Measurements from ENCODE around the gene MACROD2.

Gene MACROD2

DNA sequence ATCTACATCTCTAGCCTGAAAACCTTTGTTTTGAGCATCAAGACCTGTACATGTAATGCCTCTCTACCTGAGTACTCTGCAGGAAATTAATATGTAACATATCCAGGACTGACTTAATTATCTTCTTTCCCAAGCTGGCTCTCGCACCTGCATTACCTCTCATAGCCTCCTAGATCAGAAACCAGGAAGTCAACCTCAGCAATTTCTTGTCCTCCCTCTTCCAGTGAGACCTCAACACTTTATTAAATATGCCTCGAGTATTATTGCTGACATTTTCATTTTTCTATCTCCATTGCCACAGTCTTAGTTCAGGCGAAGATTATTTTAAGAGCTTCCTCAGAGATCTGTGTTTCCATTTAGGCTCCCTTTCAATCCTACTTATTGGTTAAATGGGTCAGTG lies 69.0 kb downstream of the MACROD2 start:
- no peak for DNase-seq

DNA sequence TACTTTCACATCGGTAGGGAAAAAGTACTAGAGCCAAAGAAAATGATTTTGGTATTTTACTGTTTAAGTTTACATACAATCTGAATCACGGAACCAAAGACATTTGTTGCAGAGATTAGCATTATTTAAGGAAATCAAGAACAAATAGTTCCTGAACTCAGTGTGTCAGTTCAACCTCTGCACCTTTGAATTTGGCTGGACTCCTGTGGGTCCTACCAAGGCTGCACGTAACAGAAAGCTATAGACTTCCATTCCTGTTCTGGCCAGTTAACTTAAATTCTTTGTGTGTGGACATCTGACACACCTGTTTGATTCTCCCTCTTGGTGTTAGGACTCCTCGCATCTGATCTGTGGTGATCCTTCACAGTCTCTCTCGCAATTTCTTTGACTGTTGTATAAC lies 69.6 kb downstream of the MACROD2 start:
- no peak for DNase-seq

DNA sequence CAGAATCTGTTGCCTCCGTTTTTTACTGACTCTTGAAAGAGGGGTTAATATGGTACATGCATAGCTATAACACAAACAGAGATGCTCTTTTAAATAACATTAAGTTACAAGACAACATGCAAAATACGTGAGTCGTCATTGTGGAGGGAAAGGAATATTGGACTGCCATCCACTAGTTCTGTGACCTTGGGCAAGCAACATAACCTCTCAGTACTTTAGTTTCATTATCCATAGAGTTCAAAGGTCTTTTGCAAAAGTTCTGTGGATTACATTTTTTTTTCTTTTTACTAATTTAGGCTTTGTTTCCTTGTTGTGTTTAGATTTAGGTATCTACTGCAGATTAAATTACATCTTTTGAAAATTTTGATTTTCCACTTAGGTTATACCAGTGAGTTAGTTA lies 70.5 kb downstream of the MACROD2 start:
- no peak for DNase-seq

DNA sequence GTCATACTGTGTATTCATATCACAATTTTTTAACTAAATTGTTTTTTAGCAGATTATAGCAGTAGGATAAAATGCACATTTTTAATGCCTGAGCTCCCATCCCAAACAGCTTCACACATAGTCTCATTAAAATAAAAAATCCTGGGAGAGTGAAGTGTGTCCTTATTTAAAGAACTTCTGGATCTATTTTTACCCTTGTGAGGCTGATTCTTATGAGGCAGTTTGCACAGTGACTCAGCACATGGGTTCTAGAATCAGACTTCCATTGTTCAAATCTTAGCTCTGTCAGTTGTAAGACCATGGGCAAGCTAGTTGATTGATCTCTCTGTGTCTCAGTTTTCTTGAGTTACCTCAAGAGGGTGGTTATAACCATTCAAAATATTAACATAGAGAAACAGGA lies 72.3 kb downstream of the MACROD2 start:
- peak; percentile 53 for DNase-seq

DNA sequence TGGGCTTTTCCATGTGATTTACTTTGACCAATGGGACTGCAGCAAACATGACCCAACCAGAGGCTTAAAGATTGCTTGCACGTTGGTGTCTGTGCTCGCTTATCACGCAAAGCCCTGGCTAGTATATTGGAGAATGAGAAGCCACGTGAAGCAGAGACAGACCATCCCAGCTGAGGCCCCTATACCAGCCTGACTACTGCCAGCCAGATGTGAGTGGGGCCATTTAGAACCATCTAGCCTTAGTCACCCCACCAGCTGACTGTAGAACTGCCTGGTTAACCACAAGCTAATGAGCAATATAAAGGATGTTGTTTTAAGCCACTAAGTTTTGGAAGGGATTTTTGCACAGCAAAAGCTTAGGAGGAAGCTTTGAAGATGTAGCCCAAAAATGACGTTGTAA lies 74.5 kb downstream of the MACROD2 start:
- no peak for DNase-seq

DNA sequence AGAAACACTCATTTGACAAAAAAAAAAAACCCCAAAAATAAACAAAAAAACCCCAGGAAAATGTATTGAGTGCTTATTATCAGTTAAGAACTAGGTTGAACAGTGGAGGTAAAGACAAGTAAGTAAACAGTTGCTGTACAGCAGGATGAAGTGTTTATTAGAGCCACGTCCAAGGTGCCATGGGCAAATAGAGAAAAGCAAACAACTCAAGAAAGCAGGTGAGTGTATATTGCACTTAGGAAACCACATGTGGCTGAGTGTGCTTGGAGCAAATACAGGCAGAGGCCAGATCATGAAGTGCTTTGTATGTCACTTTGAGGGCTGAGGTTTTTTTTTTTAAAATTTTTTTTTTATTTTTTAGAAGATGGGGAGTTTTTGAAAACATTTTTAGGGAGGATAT lies 98.3 kb downstream of the MACROD2 start:
- DNase-seq = no peak

DNA sequence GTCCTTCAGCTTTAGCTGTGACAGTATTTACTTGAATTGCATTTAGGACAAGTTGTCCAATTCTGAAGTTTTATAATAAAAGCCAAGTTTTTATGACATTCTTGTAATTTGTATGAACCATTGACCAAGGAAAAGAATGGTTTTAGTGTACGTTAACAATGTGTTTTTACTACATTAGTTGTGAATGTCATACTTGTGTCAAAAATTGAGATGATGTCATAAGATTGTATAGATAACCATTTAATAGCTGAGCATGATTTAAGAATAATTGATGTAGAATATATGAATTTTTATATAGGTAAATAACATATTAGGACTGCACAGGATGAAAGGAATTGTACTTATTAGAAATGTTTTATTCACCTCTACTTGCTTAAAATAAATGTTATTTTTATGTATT lies 102.9 kb downstream of the MACROD2 start:
- DNase-seq = no peak

DNA sequence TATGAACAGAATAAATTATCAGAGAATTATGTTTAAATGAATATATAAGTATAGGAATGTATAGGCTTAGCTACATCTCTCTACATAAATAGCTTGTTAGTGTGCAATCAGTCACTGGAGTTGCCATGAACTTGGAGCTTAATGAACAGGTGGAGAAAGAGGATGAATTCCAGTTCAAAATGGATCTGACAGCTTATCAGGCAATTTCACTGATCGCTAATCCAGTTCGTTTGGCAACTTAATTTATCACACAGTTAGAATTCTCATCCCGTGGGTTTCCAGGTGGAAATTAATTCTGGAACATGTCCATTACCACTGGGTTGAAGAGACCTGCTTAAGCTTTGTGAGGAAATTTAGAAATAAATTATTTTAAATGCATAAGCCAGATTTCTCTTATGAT lies 118.1 kb downstream of the MACROD2 start:
- DNase-seq = peak; percentile 90

DNA sequence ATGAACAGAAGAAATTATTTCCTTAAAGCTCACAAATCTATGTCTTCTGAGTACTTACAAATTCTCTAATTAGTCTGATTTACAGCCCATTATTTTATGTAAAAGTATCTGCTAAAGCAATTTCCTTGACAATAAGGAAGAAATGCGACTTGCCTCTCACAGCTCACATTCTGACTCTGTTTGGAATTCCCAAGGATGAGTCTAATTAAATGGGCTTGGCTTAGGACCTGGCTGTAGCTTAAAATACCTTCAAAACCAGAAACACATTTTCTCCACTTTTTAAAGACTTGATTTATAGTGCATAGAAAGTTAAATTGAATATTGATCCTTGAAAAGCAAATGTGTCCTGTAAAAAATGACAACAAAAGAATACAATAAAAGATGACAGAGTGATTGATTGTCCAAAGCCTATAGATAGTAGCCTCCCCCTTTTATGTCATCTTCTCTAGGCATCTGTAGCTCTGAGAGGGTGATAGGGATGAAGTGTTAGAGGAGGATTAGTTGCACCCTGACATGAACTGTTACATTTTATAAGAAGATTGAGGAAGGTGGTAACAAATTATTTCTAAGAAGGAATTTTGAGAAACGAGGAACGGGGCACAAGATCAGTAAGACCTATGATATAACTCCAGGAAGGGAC lies 118.9 kb downstream of the MACROD2 start:
- peak; percentile 65 for DNase-seq

DNA sequence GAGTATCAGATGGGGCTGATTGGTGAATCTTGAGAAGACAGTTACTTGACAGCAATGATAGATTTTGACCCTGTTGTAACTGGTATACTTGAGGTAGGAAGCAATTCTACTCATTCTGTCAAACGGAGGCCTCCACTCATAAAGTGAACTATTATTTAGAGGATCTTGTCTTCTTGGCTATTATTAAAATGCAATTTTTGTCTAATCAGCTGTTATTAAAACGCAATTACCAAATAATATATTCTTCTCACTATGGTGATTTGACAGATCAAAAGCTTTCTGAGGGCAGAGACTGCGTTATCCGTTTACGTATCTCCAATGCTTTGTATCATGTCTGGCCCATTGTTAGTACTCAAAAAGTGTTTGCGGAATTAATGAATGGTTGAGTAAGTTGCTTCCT lies 120.7 kb downstream of the MACROD2 start:
- no peak for DNase-seq

DNA sequence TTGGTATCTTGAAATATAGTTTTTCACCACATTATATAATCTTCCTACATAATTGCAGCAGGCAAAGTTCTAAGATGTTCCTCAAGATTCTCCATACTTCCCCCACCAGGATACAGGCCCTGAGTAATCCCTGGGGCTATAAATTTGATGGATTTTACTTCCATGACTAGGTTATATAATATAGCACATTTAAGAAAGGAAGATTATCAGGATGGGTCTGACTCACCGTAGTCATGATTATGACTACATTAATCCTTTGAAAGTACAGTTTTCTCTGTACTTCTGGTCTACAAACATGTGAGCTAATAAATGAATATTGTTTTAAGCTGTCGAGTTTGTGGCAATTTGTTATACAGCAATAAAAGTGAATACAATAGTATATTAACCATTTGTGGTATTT lies 122.5 kb downstream of the MACROD2 start:
- DNase-seq = no peak

DNA sequence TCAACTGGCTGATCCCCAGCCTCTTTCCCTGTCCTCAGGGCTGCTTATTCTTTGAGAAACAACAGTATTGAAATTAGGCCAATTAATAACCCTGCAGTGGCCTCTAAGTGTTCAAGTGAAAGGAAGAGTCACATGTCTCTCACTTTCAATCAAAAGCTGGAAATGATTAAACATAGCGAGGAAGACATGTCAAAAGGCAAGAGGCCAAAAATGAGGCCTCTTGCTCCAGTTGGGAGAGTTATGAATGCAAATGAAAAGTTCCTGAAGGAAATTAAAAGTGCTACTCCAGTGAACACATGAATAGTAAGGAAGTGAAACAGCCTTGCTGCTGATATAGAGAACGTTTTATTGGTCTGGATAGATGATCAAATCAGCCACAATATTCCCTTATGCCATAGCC lies 131.5 kb downstream of the MACROD2 start:
- DNase-seq = no peak

DNA sequence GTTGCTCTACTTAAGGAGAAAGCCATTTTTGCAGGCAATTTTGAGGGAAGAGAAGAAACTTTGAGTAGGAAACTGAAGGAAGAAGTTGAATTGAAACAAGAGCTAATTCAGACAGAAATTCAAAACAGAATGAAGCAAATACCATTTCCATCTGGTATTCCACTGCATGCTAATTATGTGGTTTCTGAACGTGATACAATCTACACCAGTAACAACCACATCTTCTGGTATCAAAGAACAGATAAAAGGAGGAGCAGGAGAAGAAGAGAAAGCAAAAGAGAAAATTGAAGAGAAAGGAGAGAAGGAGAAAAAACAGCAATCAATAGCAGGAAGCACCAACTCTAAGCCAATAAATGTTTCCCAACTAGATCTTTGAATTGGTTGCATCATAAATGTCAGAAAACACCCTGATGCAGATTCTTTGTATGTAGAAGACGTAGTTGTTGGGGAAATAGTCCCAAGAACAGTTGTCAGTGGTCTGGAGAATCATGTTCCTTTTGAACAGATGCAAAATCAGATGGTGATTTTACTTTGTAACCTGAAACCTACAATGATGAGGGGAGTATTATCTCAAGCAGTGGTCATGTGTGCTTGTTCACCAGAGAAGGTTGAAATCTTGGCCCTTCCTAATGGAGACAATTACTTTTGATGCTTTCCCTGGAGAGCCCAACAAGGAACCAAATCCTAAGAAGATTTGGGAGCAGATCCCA lies 132.4 kb downstream of the MACROD2 start:
- DNase-seq = peak; percentile 23

DNA sequence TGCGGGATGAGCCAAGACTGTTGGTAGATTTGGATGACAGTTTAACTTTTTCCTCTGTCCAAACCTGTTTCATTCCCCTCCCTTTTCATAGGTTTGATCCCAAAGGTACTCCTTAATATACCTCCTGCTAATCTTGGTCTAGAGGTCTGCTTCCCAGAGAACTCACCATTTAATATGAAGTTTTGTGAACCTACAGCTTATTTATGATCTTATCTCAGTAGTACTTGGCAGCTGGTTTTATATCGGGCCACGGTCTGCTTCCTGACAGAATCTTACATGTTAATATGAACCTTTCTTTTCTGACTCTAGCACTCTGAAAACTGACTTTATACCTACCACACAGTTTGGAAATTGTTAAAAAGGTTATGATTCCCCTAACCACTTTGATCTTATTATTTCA lies 138.7 kb downstream of the MACROD2 start:
- no peak for DNase-seq

DNA sequence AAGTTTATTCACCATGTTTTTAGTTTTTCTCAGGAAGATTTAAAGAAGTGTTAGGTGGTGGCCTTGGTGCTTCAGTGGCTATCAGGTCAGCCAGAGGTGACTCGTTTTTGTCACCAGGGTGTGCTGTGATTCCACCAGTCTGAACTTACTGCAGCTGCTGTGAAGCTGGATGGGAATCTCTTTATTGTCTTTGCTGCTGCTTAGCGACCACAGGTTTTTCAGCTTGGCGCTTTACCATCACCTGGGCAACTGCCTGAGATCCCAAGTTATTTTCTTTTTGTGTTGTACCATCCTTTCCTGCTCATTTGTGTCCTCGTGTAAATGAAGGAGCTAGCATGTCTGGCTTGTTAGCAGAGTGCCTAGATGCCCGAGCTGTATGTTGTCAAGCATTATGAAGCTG lies 146.9 kb downstream of the MACROD2 start:
- peak; percentile 91 for DNase-seq

DNA sequence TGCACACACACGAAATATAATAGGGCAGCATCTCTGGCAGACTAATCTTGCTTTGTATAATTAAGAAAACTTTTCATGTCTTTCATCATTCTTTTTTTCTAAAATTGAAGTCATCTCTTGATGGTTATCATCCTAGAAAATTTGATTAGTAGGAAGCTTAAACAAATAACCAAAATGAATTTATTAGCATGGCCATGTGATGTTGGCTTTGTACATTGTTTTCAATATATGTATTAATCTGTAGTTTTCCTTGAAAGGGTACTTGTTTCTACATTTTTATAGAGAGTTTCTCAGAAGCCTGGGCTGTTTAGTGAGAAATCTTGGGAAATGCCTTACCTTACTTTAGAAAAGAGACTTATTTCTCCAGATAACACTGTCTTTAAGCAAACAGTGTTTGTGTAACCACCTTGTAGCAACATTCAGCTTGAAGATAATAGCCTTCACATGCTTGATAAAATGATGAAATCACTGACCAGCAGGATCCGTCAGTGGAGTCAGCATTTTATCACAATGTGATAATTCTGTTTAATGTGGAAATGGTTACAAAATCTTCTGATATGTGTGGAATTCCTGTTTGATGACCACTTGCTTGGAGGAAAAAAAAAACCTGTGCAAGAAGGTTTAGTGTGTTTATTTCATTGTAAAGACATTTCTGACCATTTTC lies 147.8 kb downstream of the MACROD2 start:
- no peak for DNase-seq

DNA sequence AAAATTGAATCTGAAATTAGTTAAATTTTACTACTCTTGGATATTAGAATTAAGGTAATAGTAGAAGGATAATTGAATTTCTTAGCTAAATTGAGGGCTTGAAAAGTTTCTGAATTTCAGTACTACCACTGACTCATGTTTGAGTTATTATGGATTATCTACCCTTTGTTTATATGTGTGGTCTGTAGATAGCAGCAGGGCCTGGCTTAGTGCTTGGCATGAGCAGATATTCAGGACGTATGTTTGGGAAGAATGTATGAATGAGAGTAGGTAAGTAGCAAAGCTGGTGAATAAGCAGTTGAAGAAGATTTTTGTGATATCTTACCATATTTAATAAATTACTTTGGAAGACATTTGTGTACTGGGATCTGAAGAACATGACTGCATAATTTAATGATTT lies 152.7 kb downstream of the MACROD2 start:
- no peak for DNase-seq

DNA sequence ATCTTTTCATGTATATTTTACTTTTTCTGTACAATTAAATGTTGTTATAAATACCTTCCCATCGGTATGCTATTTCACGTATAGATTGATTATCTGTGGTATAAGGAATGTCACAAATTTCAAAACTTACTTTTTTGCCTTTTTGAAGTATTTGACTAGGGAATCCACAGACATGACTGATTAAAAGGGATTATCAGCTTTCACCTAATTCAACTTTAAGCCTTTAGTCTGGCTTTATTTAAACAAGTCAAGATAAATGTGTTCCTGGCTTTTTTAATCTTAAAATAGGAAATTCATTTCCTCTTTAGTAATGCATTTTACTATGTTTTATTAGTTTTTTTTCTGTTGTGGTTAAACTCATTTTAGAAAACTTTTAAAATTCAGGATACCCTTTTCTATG lies 160.0 kb downstream of the MACROD2 start:
- peak; percentile 52 for DNase-seq

DNA sequence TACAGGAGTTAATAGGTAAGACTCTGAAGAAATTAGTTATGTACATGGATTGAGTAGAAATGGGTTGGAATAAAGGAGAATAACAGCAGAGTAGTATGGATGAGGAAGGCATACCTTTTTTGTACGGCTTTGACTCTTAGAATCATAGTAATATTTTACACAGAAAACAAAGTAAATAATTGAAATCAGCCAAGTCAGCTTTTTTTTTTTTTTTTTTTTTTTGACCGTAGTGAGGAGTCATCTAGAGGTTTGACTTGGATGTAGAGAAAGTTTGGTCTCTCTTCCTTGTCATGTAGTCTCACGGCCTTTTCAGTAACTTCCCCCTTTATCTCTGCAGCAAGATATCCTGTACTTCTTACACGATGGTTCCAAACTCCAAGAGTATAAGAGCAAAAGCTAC lies 183.2 kb downstream of the MACROD2 start:
- DNase-seq = no peak

DNA sequence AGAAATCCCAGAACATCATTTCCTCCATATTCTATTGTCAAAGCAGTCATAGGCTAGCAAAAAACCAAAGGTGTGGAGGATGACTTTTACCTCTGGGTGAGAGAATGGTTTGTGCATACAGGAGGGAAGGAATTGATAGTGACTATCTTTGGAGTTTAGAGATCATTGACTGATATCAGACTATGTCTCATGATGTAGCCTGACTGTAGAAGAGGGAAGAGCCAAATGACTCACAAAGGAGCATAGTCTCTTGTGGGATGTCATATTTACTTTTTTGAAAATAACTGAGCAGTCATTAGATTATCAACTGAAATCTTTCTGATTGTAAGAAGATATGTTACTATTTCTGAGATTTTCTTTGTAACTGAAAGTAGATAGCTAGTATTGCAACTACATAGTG lies 183.6 kb downstream of the MACROD2 start:
- DNase-seq = no peak

DNA sequence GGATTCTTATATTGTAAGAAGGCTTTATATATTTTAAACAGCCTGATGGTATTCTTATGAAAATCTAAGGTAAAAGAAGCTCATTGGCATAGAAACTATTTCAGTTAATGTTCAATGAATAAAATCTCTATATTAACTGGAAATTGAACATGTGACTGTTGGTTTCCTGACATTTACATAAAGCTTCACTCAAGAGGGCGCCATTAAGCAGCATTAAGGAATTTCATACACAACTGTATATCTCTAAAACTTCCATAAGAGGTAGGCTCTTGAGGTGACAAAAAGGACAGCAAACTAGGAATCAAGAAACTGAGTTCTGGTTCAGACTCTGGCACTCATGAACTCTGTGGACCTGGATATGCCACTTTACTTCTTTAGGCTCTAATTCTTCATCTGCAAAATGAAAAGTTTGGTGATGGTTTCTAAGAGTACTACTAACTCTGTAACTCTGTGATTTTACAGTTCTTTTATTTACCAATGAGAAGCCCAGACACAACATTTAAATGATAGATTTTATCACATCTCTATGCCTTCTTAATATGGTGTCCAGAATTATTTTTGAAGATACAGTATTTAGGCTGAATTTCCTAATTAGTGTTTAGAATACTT lies 194.6 kb downstream of the MACROD2 start:
- DNase-seq = peak; percentile 67

DNA sequence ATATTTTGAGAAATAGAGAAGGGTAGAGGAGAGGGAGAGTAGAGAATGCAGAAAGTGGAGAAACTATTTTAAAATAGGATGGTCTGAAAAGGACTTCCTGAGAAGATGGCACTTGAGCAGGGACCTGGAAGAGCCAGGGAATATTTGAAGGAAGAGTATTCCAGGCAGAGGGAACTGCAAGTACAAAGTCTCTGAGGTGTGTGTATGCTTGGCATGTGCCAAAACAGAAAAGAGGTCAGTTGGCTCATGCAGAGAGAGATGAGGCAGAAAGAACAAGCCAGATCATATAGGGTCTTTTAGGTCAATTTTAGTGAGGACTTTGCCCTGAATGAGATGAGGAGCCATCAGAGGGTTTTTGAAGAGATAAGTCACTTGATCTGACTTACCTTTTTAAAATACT lies 196.2 kb downstream of the MACROD2 start:
- DNase-seq = no peak

DNA sequence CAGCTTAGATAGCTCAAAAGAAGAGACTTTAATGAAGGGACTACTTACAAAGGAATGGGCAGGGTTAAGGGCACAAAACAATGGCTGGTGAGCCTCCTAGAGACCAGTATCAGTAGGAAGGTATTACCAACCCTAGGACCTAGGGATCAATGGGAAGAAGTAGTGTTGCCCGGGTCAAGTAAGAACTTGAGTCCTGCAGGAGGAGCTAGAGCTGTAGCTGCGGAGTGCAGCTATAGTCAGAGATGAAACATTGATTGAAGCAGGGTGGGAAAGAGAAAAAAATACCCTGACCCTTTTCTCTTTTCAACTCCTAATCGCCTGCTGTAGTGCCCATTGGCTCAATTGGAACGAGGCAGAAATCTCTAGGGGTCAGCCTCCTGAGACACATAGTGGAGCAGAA lies 198.1 kb downstream of the MACROD2 start:
- DNase-seq = no peak

DNA sequence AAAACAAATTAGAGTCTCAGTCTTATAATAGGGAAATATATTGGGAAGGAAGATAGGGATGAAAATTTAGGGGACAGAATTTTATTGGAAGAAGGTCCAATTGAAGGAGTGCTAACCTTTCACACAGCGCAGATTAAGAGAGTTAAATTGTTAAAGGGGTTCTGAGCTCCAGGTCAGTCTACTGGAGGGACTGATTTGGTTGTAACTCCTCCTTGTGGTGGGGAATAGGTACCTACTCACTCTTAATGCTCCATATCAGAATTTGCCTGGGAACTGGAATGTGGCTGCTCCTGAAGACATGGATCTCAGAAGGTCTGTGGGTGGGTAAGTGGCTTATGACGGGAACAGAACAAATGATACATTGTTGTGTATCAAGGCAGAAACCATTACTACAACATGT lies 198.6 kb downstream of the MACROD2 start:
- peak; percentile 15 for DNase-seq

Data from NCI-H82 (cell line).